SH-SY5Y (cell line): ENCODE results near the gene PCSK9.

Experiments
- GATA2 ChIP-seq: IDR thresholded peaks from 2 replicates; pipeline ENCODE4 v1.6.1; 2011; ENCODE audit warnings: mild to moderate bottlenecking, low read depth, low read length
- GATA3 ChIP-seq: IDR thresholded peaks from 2 replicates; pipeline ENCODE4 v1.6.1; 2011; ENCODE audit warnings: low read depth, mild to moderate bottlenecking, low read length, moderate library complexity

PCSK9 gene

DNA sequence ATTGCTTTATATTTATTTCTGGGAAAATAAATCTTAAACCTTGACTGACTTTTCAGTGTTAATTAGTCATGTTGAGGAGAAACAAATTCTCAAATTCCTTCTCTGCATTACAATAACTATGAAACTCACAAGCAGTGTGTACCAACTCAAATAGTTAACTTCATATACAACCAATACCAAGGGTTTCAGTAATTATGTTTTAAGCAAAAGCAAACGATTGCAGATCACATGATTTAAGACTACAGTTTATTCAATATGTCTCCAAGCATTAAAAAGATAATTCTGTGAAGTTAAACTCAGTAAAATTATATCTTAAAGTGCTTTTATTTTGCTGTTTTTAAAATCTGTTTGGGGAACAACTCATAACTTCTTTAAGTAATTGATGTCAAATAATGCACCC is 28.6 kb downstream of the PCSK9 start:
- TF ChIP-seq GATA2 (no peak), GATA3 (no peak)

DNA sequence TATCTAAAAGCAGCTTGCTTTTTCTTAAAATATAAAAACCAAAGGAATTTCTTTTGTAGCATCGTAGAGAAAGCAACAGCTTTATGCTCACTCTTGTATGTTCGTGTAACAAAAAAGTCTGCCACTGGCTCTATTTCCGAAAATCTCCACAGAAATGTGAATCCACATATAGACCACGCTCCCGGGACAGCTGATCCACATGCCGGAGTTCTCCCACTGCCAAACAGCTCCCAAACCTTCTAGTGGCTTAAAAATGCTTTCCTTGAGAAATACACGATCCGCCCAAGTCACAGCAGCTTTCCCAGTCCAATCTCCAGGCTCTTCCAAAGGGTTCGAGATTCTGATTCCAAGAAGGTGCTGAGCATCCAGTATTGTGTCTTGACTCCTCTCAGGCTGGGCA is 29.3 kb downstream of the PCSK9 start:
- TF ChIP-seq GATA3, result no peak
- no peak for TF ChIP-seq GATA2

DNA sequence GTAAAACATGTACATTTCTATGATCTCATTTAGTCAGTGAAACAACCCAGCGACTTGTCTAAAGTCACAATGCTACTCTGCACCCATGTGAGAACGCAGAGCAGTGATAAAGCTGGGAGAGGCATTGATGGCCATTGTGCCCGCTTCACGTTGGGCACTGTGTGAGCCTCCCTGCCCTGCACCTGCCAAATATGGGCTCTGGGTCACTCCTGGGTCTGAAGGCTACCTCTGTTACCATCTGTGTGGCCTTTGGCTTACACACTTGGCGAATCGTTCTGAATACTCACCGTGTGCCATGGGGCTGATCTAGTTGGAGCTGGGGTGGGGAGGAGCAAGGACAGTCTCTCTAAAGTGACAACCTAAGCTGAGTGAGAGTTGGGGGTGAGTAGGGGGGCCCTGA is 29.9 kb downstream of the PCSK9 start:
- TF ChIP-seq GATA3 (no peak), GATA2 (no peak)

DNA sequence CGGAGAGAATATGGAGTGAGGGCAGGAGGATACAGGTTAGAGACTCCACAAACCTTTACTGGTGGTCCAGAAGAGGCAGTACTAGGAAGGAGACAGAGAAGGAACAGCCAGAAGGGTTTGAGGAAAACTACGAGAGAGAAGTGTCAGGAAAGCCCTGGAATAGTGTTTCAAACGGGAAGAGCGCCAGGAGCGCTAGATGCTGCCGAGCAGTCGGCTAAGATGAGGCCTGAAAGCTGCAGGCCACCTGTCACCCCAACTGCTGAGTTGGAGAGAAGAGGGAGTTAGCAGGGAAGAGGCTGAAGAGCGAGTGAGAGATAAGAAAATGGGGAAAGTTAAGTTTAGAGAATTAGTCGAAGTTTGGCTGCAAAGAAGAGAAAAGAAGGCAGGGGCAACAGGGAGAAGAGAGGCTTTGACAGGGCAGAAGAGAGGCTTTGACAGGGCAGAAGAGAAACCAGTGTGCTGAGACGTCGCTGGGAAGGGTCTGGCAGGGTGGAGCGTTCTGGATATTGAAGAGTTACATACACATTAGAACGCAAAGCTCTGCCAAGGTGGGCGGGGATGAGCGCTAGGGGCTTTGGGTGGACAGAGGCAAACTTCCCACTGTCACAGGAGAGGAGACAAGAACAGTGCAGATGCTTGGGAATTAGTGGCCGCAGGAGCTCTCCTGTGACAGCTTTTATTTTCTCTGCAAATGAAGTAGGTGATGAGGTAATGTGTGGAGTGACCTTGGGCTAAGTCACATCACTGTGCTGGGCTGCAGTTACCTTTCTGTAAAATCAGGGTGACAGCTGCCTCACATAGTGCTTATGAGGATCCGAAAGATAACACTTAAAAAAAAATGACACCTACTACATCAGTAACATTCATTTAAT is 31.2 kb downstream of the PCSK9 start:
- TF ChIP-seq GATA3 (no peak), GATA2 (no peak)

DNA sequence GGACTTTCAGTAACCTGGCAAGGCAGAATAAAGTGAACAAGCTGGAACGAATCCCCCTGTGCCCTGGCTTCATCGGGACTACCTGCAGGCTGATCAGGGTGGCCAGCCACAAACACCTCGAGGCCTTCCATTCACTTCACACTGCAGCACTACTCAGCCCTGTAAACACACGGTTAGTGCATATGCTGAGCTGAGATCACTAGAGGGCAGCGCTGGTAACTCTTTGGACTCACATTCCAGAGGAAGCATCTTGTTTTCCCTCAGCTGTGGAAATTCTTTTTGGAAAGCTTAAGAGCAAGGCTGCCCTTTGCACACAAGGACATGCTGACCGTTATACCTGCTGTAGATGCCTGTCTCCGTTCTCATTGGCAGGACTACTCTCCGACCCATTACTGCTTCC is 32.1 kb downstream of the PCSK9 start:
- no peak for TF ChIP-seq GATA2

GRCh38 chr1:55073187-55073916 is 34.0 kb downstream of the PCSK9 start:
- TF ChIP-seq GATA2, result no peak
- TF ChIP-seq GATA3, result no peak

DNA sequence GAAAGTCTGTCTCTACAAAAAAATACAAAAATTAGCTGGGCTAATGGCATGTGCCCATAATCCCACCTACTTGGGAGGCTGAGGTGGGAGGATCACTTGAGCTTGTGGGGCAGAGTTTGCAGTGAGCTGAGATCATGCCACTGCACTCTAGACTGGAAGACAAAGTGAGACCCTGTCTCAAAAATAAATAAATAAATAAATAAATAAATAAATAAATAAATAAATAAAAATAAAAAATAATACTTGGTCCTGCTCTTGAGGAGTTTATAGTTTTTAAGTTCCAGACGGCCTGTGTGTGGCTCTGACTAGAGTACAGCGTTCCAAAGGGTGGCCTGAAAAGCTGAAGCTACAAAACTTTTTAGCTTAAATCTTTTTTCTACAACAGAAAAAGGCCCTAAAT is 35.1 kb downstream of the PCSK9 start:
- TF ChIP-seq GATA3 (no peak), GATA2 (no peak)

- TF ChIP-seq GATA3 (no peak), GATA2 (no peak)
Observed at GRCh38 chr1:55076356-55076755, 37.0 kb downstream of the PCSK9 start.

GRCh38 chr1:55078470-55078869 is 39.1 kb downstream of the PCSK9 start:
- TF ChIP-seq GATA3 (no peak), GATA2 (no peak)

GRCh38 chr1:55079651-55080050 is 40.3 kb downstream of the PCSK9 start:
- TF ChIP-seq GATA3 (no peak), GATA2 (no peak)

- no peak for TF ChIP-seq GATA2
Observed at GRCh38 chr1:55081188-55081904, 42.0 kb downstream of the PCSK9 start.

DNA sequence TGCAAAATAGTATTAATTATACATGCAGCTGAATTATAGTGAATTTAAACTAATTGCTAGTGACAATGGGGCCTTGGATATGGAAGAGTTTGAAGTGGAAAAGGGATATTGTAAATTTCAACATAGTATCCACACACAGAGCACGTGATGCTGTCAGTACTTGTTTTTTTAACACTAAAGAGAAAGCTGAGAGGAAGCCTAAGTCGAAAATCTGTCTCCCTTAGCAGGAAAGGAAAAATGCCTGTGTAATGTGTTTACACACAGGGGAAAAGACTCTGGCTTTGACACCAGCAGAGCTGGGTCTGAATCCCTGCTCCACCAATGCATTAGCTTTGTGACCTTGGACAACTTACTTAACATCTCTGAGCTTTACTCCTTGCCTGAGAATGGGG is 42.6 kb downstream of the PCSK9 start:
- TF ChIP-seq GATA3, result no peak
- TF ChIP-seq GATA2, result no peak

GRCh38 chr1:55084257-55084656 is 44.9 kb downstream of the PCSK9 start:
- TF ChIP-seq GATA2, result no peak

GRCh38 chr1:55087439-55087838 is 48.1 kb downstream of the PCSK9 start:
- no peak for TF ChIP-seq GATA3

GRCh38 chr1:55088413-55088812 is 49.1 kb downstream of the PCSK9 start:
- no peak for TF ChIP-seq GATA3
- no peak for TF ChIP-seq GATA2

GRCh38 chr1:55089683-55090082 is 50.3 kb downstream of the PCSK9 start:
- TF ChIP-seq GATA3 (no peak), GATA2 (no peak)

- no peak for TF ChIP-seq GATA2
- no peak for TF ChIP-seq GATA3
Observed at GRCh38 chr1:55092475-55092874, 53.1 kb downstream of the PCSK9 start.
